Right renal cortex interstitium (tissue), 3 donors: ENCODE measurements around the gene ANKRD13A. TPM values are rescaled to one million over a fixed set of nuclear protein-coding genes. Genes with fewer than 3 reads are reported as not detected.
"Not testable (repeated sequence)": the region's sequence is repeated elsewhere in the genome, so short reads cannot be mapped to it uniquely, and the experiment has no call there.

Source experiments
- DNase-seq, 3 donors: peaks; one replicate each; pipeline ENCODE4 v3.0.0-alpha.2; 2013; ENCODE audit warnings: low read depth in 3 of 3, low spot score in 2 of 3
- polyA plus RNA-seq, 3 donors: library from polyadenylated mRNA; unstranded; fragments of 120-200 nt; gene quantifications; one replicate each; pipeline ENCODE4 v1.2.1, GENCODE V29; 2013; ENCODE audit not compliant: insufficient read length in 3 of 3

ANKRD13A gene
- polyA plus RNA-seq, 3 donors, result 36.9 to 41.6 (median 38.1) TPM

GRCh38 chr12:110005319-110005973 is 6.2 kb downstream of the ANKRD13A start:
- DNase-seq, result no peak

- DNase-seq, result no peak
Measured at GRCh38 chr12:110006115-110006514, 6.9 kb downstream of the ANKRD13A start.

GRCh38 chr12:110007881-110008280 is 8.7 kb downstream of the ANKRD13A start:
- DNase-seq, result no peak

GRCh38 chr12:110008681-110009398 is 9.6 kb downstream of the ANKRD13A start:
- DNase-seq, result not testable (repeated sequence)

- DNase-seq, result no peak
Measured at GRCh38 chr12:110010853-110011723, 11.9 kb downstream of the ANKRD13A start.

- DNase-seq, result no peak
Measured at GRCh38 chr12:110012137-110012536, 12.9 kb downstream of the ANKRD13A start.

- no peak for DNase-seq
Measured at GRCh38 chr12:110012659-110013058, 13.4 kb downstream of the ANKRD13A start.

- DNase-seq, result no peak
Measured at GRCh38 chr12:110015132-110015531, 15.9 kb downstream of the ANKRD13A start.

- DNase-seq, result no peak
Measured at GRCh38 chr12:110020956-110021355, 21.7 kb downstream of the ANKRD13A start.

- no peak for DNase-seq
Measured at GRCh38 chr12:110023059-110023980, 24.1 kb downstream of the ANKRD13A start.

- DNase-seq, result no peak
Measured at GRCh38 chr12:110024051-110024450, 24.8 kb downstream of the ANKRD13A start.

GRCh38 chr12:110028323-110028722 is 29.1 kb downstream of the ANKRD13A start:
- no peak for DNase-seq

GRCh38 chr12:110029290-110029815 is 30.1 kb downstream of the ANKRD13A start:
- DNase-seq, result no peak

GRCh38 chr12:110033888-110034287 is 34.7 kb downstream of the ANKRD13A start:
- DNase-seq, result no peak

GRCh38 chr12:110035534-110036104 is 36.4 kb downstream of the ANKRD13A start:
- no peak for DNase-seq

- DNase-seq, result no peak
Measured at GRCh38 chr12:110037315-110037714, 38.1 kb downstream of the ANKRD13A start.

- DNase-seq, result no peak
Measured at GRCh38 chr12:110038741-110039084, 39.5 kb downstream of the ANKRD13A start.

GRCh38 chr12:110039085-110039807 is 40.0 kb downstream of the ANKRD13A start:
- DNase-seq, result no peak

- DNase-seq, result no peak
Measured at GRCh38 chr12:110042264-110042663, 43.0 kb downstream of the ANKRD13A start.
